Measurements from ENCODE around the gene CADPS.

Gene CADPS

GRCh38 chr3:62557983-62558382 is 317.2 kb downstream of the CADPS start:
- no peak for ATAC-seq
- no peak for TF ChIP-seq ESRRG (CRISPR knock-in tag; IDR thresholded peaks at IDR 0.05)
- TF ChIP-seq CSRNP3 (CRISPR knock-in tag; IDR thresholded peaks at IDR 0.05): no peak
- no peak for TF ChIP-seq RARB (CRISPR knock-in tag; IDR thresholded peaks at IDR 0.05)
- no peak for TF ChIP-seq ZNF565 (CRISPR knock-in tag; conservative IDR thresholded peaks at IDR 0.05; ENCODE audit: low read depth)
- TF ChIP-seq SNAI2 (CRISPR knock-in tag; IDR thresholded peaks at IDR 0.05): no peak
- TF ChIP-seq ZC3H10 (CRISPR knock-in tag; IDR thresholded peaks at IDR 0.05): no peak
- no peak for TF ChIP-seq TOX (CRISPR knock-in tag; IDR thresholded peaks at IDR 0.05; ENCODE audit: borderline replicate concordance)
- no peak for TF ChIP-seq ZFP30 (CRISPR knock-in tag; IDR thresholded peaks at IDR 0.05)
- TF ChIP-seq CREB5 (CRISPR knock-in tag; IDR thresholded peaks at IDR 0.05; ENCODE audit: low read depth): no peak
- TF ChIP-seq PPARA (CRISPR knock-in tag; IDR thresholded peaks at IDR 0.05; ENCODE audit: borderline replicate concordance): no peak
- TF ChIP-seq ZFP3 (CRISPR knock-in tag; IDR thresholded peaks at IDR 0.05): no peak
- no peak for TF ChIP-seq ISL1 (CRISPR knock-in tag; IDR thresholded peaks at IDR 0.05)

- no peak for TF ChIP-seq BACH2 (CRISPR knock-in tag; IDR thresholded peaks at IDR 0.05; ENCODE audit: borderline replicate concordance)
- TF ChIP-seq GLIS3 (CRISPR knock-in tag; IDR thresholded peaks at IDR 0.05): no peak
- no peak for TF ChIP-seq ZNF8 (CRISPR knock-in tag; IDR thresholded peaks at IDR 0.05)
- no peak for TF ChIP-seq RARB (CRISPR knock-in tag; IDR thresholded peaks at IDR 0.05)
- TF ChIP-seq ISL1 (CRISPR knock-in tag; IDR thresholded peaks at IDR 0.05): no peak
- no peak for TF ChIP-seq ZFP30 (CRISPR knock-in tag; IDR thresholded peaks at IDR 0.05)
- TF ChIP-seq ESRRG (CRISPR knock-in tag; IDR thresholded peaks at IDR 0.05): no peak
- no peak for TF ChIP-seq CSDC2 (CRISPR knock-in tag; IDR thresholded peaks at IDR 0.05)
- no peak for TF ChIP-seq TSHZ2 (CRISPR knock-in tag; IDR thresholded peaks at IDR 0.05)
- no peak for TF ChIP-seq ARNTL (CRISPR knock-in tag; IDR thresholded peaks at IDR 0.05; ENCODE audit: borderline replicate concordance, low read depth)
- no peak for ATAC-seq
Measured at GRCh38 chr3:62557450-62557849, 317.8 kb downstream of the CADPS start.

- ATAC-seq: no peak
- no peak for TF ChIP-seq ZFP3 (CRISPR knock-in tag; IDR thresholded peaks at IDR 0.05)
- no peak for TF ChIP-seq CSRNP3 (CRISPR knock-in tag; IDR thresholded peaks at IDR 0.05)
- TF ChIP-seq PPARA (CRISPR knock-in tag; IDR thresholded peaks at IDR 0.05; ENCODE audit: borderline replicate concordance): no peak
- TF ChIP-seq BACH2 (CRISPR knock-in tag; IDR thresholded peaks at IDR 0.05; ENCODE audit: borderline replicate concordance): no peak
- no peak for TF ChIP-seq ZNF70 (CRISPR knock-in tag; IDR thresholded peaks at IDR 0.05)
- no peak for TF ChIP-seq SNAI2 (CRISPR knock-in tag; IDR thresholded peaks at IDR 0.05)
- no peak for TF ChIP-seq TSHZ2 (CRISPR knock-in tag; IDR thresholded peaks at IDR 0.05)
- no peak for TF ChIP-seq ARNTL (CRISPR knock-in tag; IDR thresholded peaks at IDR 0.05; ENCODE audit: borderline replicate concordance, low read depth)
- no peak for TF ChIP-seq CREB5 (CRISPR knock-in tag; IDR thresholded peaks at IDR 0.05; ENCODE audit: low read depth)
- no peak for TF ChIP-seq GLIS3 (CRISPR knock-in tag; IDR thresholded peaks at IDR 0.05)
- TF ChIP-seq OSR1 (CRISPR knock-in tag; IDR thresholded peaks at IDR 0.05): no peak
- no peak for TF ChIP-seq TCF4 (CRISPR knock-in tag; IDR thresholded peaks at IDR 0.05; ENCODE audit: borderline replicate concordance)
Measured at GRCh38 chr3:62556121-62556815, 318.9 kb downstream of the CADPS start.
